Left lung (tissue), 10 donors: ENCODE data around the gene MAPK8IP1. TPM values are rescaled to one million over a fixed set of nuclear protein-coding genes. Genes with fewer than 3 reads are reported as not detected.
A peak's percentile ranks its signal among the peaks of the same experiment; 100 is the strongest.

Experiments used
- ATAC-seq: fragments of 200-7000 bp; cut with Tn5 transposase; one replicate; pipeline ENCODE4 v1.9.1; 2020; ENCODE audit warnings: moderate library complexity
- DNase-seq, 4 donors: peaks; one replicate each; pipeline ENCODE4 v3.0.0-alpha.2; 2013 to 2020
- H3K27ac ChIP-seq, 2 donors: fragments of 200-600 bp; sonication (generic) in 1 of 2; one replicate each; pipeline versions ENCODE4 v1.5.0 to v1.8.0; 2020 to 2021
- H3K27me3 ChIP-seq, 2 donors: fragments of 200-600 bp; sonication (generic) in 1 of 2; one replicate each; pipeline versions ENCODE4 v1.5.0 to v1.8.0; 2020 to 2021
- H3K36me3 ChIP-seq, 2 donors: fragments of 200-600 bp; sonication (generic) in 1 of 2; one replicate each; pipeline versions ENCODE4 v1.5.0 to v1.8.0; 2020 to 2021
- H3K4me1 ChIP-seq, 2 donors: fragments of 200-600 bp; one replicate each; pipeline ENCODE4 v1.8.0; 2021
- H3K4me3 ChIP-seq, 2 donors: fragments of 200-600 bp; sonication (generic) in 1 of 2; one replicate each; pipeline versions ENCODE4 v1.5.0 to v1.8.0; 2020 to 2021; ENCODE audit warnings: mild to moderate bottlenecking in 1 of 2
- H3K9me3 ChIP-seq, 2 donors: fragments of 200-600 bp; sonication (generic) in 1 of 2; one replicate each; pipeline versions ENCODE4 v1.5.0 to v1.8.0; 2020 to 2021
- intact Hi-C, 2 donors: fragments of 100-400 bp; cut with DNase I; formaldehyde crosslinking; loops; one replicate each; pipeline versions ENCODE4 v1.11.2 to v1.14.2; 2022
- polyA plus RNA-seq, 6 donors: library from polyadenylated mRNA; unstranded; fragments of 120-200 nt; gene quantifications; one replicate each; pipeline ENCODE4 v1.2.1, GENCODE V29; 2013; ENCODE audit not compliant: insufficient read length in 6 of 6
- total RNA-seq, 2 donors: library from RNA; stranded (reverse); fragmentation: NEBNext Ultra II Directional; extraction: Animal tissue kit (Norgen Biotek cat#: 25700); gene quantifications; one replicate each; pipeline ENCODE4 v1.2.1, GENCODE V29; 2021
- TF ChIP-seq, protein P1 (sequence below), 2 donors: fragments of 200-600 bp; sonication (generic) in 1 of 2; IDR thresholded peaks; one replicate each; pipeline versions ENCODE4 v1.5.0 to v1.8.0; 2021; ENCODE audit warnings: antibody characterized with exemption in 2 of 2
- donor health status: DM: no; HTN: yes; CAD: no.
- donor health status: DM: no; HTN: no; CAD: no.

Gene MAPK8IP1
- total and polyA plus RNA-seq, 8 donors: 4.3 to 10.4 (median 6.9) TPM

DNA sequence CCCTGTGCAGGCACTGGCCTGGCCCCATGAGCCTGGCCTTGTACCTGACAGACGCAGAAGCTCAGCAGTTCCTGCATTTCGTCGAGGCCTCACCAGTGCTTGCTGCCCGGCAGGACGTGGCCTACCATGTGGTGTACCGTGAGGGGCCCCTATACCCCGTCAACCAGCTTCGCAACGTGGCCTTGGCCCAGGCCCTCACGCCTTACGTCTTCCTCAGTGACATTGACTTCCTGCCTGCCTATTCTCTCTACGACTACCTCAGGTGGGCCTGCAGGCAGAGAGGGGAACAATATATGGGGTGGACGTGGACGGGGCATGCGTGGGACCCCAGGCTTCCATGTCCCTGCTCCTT lies 41.9 kb downstream of the MAPK8IP1 start:
- intact Hi-C loops: no loop called here
- no peaks in the 10 kb centered on the region for H3K9me3 ChIP-seq
- ATAC-seq: no peak

DNA sequence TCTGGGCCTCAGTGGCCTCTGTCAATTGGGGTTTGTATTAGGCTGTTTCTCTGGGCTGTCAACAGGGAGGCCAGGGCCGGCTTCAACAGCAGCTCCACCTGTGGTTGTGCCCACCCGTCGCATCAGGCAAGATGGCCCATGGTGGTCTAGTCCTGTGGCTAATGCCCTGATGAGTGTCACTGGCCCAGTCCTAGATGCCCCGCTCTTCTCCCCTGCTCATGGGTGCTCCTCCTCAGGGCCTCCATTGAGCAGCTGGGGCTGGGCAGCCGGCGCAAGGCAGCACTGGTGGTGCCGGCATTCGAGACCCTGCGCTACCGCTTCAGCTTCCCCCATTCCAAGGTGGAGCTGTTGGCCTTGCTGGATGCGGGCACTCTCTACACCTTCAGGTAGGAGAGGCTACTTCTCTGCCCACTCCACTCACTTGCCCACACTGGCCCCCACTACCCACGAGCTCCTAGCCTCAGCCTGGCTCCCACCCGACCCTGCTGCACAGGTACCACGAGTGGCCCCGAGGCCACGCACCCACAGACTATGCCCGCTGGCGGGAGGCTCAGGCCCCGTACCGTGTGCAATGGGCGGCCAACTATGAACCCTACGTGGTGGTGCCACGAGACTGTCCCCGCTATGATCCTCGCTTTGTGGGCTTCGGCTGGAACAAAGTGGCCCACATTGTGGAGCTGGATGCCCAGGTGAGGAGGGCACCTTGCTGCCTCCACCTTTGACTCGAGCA lies 42.4 kb downstream of the MAPK8IP1 start:
- TF ChIP-seq, protein P1, sequence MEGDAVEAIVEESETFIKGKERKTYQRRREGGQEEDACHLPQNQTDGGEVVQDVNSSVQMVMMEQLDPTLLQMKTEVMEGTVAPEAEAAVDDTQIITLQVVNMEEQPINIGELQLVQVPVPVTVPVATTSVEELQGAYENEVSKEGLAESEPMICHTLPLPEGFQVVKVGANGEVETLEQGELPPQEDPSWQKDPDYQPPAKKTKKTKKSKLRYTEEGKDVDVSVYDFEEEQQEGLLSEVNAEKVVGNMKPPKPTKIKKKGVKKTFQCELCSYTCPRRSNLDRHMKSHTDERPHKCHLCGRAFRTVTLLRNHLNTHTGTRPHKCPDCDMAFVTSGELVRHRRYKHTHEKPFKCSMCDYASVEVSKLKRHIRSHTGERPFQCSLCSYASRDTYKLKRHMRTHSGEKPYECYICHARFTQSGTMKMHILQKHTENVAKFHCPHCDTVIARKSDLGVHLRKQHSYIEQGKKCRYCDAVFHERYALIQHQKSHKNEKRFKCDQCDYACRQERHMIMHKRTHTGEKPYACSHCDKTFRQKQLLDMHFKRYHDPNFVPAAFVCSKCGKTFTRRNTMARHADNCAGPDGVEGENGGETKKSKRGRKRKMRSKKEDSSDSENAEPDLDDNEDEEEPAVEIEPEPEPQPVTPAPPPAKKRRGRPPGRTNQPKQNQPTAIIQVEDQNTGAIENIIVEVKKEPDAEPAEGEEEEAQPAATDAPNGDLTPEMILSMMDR (IDR thresholded peaks at IDR 0.05): no peak
- H3K27ac ChIP-seq: no peak overlapping the region
- no peak for DNase-seq
- H3K36me3 ChIP-seq: peaks cover 0 to 22% of the 10 kb centered on the region in 2 donors
- intact Hi-C loops: no loop called here
- no peak overlapping the region for H3K4me3 ChIP-seq
- no peak for ATAC-seq
- H3K9me3 ChIP-seq: no peaks in the 10 kb centered on the region
- peaks cover 0 to 29% of the 10 kb centered on the region in 2 donors for H3K4me1 ChIP-seq
- H3K27me3 ChIP-seq: peaks cover 6 to 31% of the 10 kb centered on the region in 2 donors

More for the DNA sequence above, 41.9 kb downstream of the MAPK8IP1 start:
- Histone ChIP-seq H3K4me1 (peaks cover 0 to 34% of the 10 kb centered on the region in 2 donors), H3K36me3 (peaks cover 0 to 17% of the 10 kb centered on the region in 2 donors), H3K4me3 (no peak overlapping the region), H3K27me3 (peaks cover 12 to 37% of the 10 kb centered on the region in 2 donors), H3K27ac (no peak overlapping the region)
- TF ChIP-seq, protein P1 (IDR thresholded peaks at IDR 0.05): no peak
- DNase-seq: no peak

DNA sequence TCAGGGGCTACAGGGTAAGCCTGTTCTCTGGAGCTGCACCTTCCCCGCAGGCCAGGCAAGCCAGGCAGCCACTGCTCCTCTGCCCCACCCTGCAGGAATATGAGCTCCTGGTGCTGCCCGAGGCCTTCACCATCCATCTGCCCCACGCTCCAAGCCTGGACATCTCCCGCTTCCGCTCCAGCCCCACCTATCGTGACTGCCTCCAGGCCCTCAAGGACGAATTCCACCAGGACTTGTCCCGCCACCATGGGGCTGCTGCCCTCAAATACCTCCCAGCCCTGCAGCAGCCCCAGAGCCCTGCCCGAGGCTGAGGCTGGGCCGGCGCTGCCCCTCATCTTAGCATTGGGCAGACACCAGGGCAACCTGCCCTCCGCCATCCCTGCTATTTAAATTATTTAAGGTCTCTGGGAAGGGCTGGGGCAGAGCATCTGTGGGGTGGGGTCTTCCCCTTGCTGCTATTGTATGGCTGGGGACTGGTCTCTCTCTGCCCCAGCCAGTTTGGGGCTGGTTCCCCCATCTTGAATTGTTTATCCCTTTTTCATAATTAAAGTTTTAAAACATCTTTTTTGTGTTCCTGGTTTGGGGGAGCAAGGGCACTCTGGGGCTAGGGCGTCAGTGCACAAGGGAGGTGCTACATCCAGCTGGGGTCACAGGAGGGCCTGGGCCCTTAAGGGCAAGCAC lies 43.2 kb downstream of the MAPK8IP1 start:
- TF ChIP-seq, protein P1 (IDR thresholded peaks at IDR 0.05): no peak
- Histone ChIP-seq H3K9me3 (no peaks in the 10 kb centered on the region), H3K27ac (no peak overlapping the region), H3K36me3 (peaks cover 0 to 31% of the 10 kb centered on the region in 2 donors), H3K4me1 (peaks cover 0 to 22% of the 10 kb centered on the region in 2 donors), H3K4me3 (no peak overlapping the region), H3K27me3 (peaks cover 0 to 23% of the 10 kb centered on the region in 2 donors)
- ATAC-seq (no peak), DNase-seq (no peak)
- intact Hi-C loops: no loop called here

DNA sequence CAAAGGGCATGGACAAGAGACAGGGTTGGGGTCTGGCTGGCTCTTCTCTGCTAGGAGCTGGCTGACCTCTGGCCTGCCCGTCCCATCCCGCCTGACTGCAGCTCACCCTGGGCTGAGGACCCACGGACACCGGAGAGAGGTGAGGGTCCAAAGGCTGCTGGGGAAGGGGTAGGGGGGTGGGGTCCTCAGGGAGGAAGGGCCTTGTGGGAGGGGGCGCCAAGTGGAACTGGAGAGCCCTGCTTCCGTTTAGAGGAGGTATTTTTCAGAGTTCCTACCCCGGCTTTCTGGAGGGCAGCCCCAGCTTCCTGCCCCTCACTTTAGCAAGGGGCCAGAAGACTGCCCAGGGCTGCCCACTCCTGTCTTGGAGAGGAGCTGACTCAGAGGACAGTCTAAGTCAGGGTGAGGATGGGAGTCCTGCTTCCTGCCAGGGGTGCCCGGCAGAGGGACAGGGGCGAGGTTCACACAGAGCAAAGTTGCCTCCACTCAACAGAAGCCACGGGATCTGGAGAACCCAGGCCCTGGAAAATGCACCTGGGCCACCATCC lies 44.1 kb downstream of the MAPK8IP1 start:
- Histone ChIP-seq H3K9me3 (no peaks in the 10 kb centered on the region), H3K27ac (peak overlapping the region in 1 of 2 donors; percentile 23), H3K36me3 (peaks cover 0 to 39% of the 10 kb centered on the region in 2 donors), H3K27me3 (peaks cover 0 to 14% of the 10 kb centered on the region in 2 donors), H3K4me1 (peaks cover 0 to 22% of the 10 kb centered on the region in 2 donors), H3K4me3 (no peak overlapping the region)
- DNase-seq: no peak
- TF ChIP-seq, protein P1 (IDR thresholded peaks at IDR 0.05): no peak
- peak; percentile 39 for ATAC-seq
- intact Hi-C loops: no loop called here
